ENCODE results near the gene FA2H.

The FA2H gene

DNA sequence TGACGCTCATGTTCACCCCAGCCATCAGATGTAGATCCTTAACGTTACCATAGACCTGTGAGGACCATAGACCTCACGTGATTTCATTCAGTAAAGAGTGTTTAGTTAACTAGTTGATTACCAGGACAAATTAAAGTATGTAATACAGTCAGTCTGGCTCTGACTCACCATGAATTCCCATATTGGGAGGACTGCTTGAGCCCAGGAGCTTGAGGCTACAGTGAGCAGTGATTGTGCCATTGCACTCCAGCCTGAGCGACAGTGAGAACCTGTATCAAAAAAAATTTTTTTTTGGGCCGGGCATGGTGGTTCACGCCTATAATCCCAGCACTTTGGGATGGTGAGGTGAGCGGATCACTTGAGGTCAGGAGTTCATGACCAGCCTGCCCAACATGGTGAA lies 13.5 kb upstream of the FA2H start:
- H3K27ac Mint-ChIP-seq: no peak overlapping the region
- peaks cover 2% of the 10 kb centered on the region for H3K27me3 Mint-ChIP-seq (ENCODE audit: low read depth, poor library complexity)
- H3K9me3 Mint-ChIP-seq: peaks cover 12% of the 10 kb centered on the region
- H3K36me3 Mint-ChIP-seq (ENCODE audit: low read depth): no peaks in the 10 kb centered on the region
- no peak overlapping the region for H3K4me3 Mint-ChIP-seq
- no peaks in the 10 kb centered on the region for H3K4me1 Mint-ChIP-seq
- TF ChIP-seq CTCF (IDR thresholded peaks at IDR 0.05): no peak
- no peak for DNase-seq

GRCh38 chr16:74785031-74785430 lies 10.4 kb upstream of the FA2H start:
- DNase-seq: no peak
- H3K36me3 Mint-ChIP-seq (ENCODE audit: low read depth): no peaks in the 10 kb centered on the region
- TF ChIP-seq CTCF (IDR thresholded peaks at IDR 0.05): no peak
- no peak overlapping the region for H3K27ac Mint-ChIP-seq
- no peak overlapping the region for H3K4me3 Mint-ChIP-seq
- no peaks in the 10 kb centered on the region for H3K4me1 Mint-ChIP-seq
- no peaks in the 10 kb centered on the region for H3K9me3 Mint-ChIP-seq
- H3K27me3 Mint-ChIP-seq (ENCODE audit: low read depth, poor library complexity): peaks cover 2% of the 10 kb centered on the region

GRCh38 chr16:74778646-74779045 lies 4.0 kb upstream of the FA2H start:
- H3K4me3 Mint-ChIP-seq: no peak overlapping the region
- H3K9me3 Mint-ChIP-seq: no peaks in the 10 kb centered on the region
- H3K36me3 Mint-ChIP-seq (ENCODE audit: low read depth): no peaks in the 10 kb centered on the region
- DNase-seq: no peak
- peaks cover 6% of the 10 kb centered on the region for H3K4me1 Mint-ChIP-seq
- no peak overlapping the region for H3K27ac Mint-ChIP-seq
- no peak for TF ChIP-seq CTCF (IDR thresholded peaks at IDR 0.05)
- H3K27me3 Mint-ChIP-seq (ENCODE audit: low read depth, poor library complexity): peaks cover 32% of the 10 kb centered on the region

DNA sequence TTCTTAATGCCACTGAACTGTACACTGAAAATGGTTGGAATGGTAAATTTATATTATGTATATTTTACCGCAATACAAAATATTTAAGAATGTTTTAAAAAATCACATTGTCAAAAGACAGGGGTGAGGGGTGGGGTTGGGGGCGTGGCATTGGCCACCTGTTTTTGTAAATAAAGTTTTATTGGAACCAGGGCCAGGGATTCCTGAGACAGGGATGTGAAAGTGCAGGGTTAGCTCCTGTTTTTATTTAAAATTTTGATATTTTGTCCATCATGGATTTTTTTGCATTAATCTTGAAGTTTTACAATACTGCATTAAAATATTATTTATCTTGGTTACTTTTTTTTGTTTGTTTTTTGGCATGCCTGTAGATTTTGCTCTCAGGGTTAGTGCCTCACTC lies 2.3 kb upstream of the FA2H start:
- H3K4me1 Mint-ChIP-seq: peaks cover 8% of the 10 kb centered on the region
- no peaks in the 10 kb centered on the region for H3K36me3 Mint-ChIP-seq (ENCODE audit: low read depth)
- H3K27ac Mint-ChIP-seq: no peak overlapping the region
- H3K4me3 Mint-ChIP-seq: no peak overlapping the region
- H3K27me3 Mint-ChIP-seq (ENCODE audit: low read depth, poor library complexity): peaks cover 49% of the 10 kb centered on the region
- DNase-seq: no peak
- no peak for TF ChIP-seq CTCF (IDR thresholded peaks at IDR 0.05)
- H3K9me3 Mint-ChIP-seq: no peaks in the 10 kb centered on the region

- peaks cover 66% of the 10 kb centered on the region for H3K27me3 Mint-ChIP-seq (ENCODE audit: low read depth, poor library complexity)
- no peak for TF ChIP-seq CTCF (IDR thresholded peaks at IDR 0.05)
- no peak overlapping the region for H3K4me3 Mint-ChIP-seq
- H3K9me3 Mint-ChIP-seq: no peaks in the 10 kb centered on the region
- peaks cover 8% of the 10 kb centered on the region for H3K4me1 Mint-ChIP-seq
- H3K27ac Mint-ChIP-seq: no peak overlapping the region
- no peaks in the 10 kb centered on the region for H3K36me3 Mint-ChIP-seq (ENCODE audit: low read depth)
- no peak for DNase-seq
These were observed 635 bp upstream of the FA2H start for GRCh38 chr16:74775255-74775654.

- no peaks in the 10 kb centered on the region for H3K36me3 Mint-ChIP-seq (ENCODE audit: low read depth)
- DNase-seq: no peak
- peaks cover 79% of the 10 kb centered on the region for H3K27me3 Mint-ChIP-seq (ENCODE audit: low read depth, poor library complexity)
- no peak for TF ChIP-seq CTCF (IDR thresholded peaks at IDR 0.05)
- no peaks in the 10 kb centered on the region for H3K9me3 Mint-ChIP-seq
- peaks cover 8% of the 10 kb centered on the region for H3K4me1 Mint-ChIP-seq
- H3K27ac Mint-ChIP-seq: no peak overlapping the region
- H3K4me3 Mint-ChIP-seq: peak overlapping the region; percentile 79
These were observed 986 bp downstream of the FA2H start for GRCh38 chr16:74773446-74774222.

Measured in nephron progenitor cell (in vitro differentiated cells).